Measurements from ENCODE around the gene KHSRP.
A peak's percentile ranks its signal among the peaks of the same experiment; 100 is the strongest.
"Not testable (repeated sequence)": the region's sequence is repeated elsewhere in the genome, so short reads cannot be mapped to it uniquely, and the experiment has no call there.

The KHSRP gene

GRCh38 chr19:6417713-6418561, 6.7 kb downstream of the KHSRP start:
- no peak for DNase-seq

DNA sequence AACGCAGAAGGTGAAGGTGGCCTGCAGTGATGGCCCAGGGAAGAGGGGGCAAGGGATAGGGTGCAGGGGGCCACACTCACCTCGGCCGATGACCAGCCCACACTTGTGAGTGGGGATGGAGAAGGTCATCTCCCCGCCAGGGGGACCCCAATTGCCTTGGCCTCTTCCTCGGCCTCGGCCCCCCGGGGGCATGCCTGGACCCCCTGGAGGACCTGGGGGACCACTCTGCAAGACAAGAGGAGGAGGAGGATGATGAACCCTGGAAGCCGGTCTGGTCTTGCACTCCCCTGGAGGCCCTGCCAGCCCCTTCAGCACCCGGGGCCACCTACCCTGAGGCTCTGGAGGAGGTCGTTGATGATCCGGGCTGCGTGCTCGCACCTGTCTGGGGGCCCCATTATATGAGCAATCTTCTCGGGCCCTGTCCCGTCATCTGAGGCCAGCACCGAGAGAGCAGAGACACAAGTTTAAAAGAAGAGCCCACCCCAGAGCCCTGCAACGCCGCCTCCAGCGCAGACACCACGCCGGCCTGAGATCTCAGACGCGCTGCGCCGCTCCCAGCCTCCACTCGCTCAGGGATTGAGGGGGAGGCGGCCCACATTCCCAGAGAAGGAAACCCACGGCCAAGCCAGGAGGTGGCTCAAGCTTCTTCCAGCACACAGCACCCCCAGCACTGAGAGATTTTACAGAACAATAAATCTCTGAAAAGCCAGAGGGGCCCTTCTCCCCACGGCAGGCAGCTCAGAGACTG, 7.8 kb downstream of the KHSRP start:
- DNase-seq: no peak

DNA sequence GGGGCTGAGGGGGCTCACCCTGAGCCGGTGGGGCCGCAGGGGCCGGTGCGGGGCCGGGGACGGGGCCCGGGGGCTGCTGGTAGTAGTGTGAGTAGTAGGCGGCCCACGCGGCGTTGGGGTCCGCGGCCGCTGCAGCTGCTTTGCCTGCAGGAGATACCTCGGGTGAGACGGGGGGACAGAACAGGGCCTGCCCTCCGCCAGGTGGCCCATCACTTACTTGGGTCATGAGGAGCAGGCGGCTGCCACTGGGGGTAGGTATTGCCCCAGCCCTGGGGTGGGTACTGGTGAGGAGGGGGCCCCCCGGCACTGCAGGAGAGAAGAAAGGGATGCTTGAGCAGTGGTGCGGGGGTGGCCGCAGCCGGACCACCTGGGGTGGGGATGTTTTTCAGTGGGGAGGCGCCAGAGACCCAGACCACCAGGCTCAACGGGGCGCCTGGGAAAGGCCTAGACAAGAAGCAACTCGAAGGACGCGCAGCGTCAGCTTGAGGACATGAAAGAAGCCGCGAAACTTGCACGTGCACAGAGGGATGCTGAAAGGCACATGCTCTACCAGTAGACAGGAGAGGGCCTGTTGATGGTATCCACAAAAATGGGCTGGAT, 8.9 kb downstream of the KHSRP start:
- DNase-seq: no peak

- no peak for DNase-seq
Measured at GRCh38 chr19:6414793-6415590, 9.6 kb downstream of the KHSRP start.

DNA sequence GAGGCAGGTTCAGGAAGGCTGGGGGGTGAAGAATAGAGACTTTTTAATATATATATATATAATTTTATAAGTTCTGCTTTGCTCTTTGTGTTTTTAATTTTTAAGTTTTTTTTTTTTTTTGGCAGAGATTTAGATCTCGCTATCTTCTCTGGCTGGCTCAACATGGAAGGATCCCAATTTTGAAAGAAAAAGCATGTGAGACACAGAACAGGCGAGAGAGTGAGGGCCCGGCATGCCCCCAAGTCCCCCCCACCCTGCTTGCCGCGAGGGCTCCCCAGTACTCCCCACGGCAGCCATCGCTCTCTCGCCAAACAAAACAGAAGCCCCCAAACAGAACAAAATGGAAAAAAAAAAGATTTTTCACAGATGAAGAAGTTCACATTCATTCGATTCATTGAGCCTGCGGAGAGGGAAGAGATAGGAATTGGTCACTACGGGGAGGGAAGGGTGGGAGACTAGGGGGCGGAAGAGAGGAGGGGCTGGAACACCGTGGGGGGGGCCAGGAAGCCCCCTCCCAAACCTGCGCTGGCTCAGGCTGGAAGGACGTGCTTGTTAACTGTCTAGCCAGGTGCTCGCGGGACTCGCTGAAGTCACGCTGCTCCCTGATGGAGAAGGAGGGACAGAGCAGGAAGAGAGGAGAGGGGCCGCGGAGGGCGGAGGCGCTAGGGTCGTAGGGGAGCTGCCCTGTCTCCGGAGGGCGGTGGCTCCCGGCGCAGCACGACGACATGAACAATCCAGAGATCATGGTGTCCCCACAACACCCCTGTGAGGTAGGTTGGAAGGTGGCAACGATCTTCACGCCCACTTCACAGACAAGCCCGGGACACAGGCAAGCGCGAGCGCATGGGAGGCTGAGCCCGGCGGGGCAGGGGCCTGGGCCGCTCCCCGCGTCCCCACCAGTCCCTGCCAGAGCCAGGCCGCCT, 10.6 kb downstream of the KHSRP start:
- DNase-seq: no peak

GRCh38 chr19:6413291-6413690, 11.3 kb downstream of the KHSRP start:
- DNase-seq: no peak

DNA sequence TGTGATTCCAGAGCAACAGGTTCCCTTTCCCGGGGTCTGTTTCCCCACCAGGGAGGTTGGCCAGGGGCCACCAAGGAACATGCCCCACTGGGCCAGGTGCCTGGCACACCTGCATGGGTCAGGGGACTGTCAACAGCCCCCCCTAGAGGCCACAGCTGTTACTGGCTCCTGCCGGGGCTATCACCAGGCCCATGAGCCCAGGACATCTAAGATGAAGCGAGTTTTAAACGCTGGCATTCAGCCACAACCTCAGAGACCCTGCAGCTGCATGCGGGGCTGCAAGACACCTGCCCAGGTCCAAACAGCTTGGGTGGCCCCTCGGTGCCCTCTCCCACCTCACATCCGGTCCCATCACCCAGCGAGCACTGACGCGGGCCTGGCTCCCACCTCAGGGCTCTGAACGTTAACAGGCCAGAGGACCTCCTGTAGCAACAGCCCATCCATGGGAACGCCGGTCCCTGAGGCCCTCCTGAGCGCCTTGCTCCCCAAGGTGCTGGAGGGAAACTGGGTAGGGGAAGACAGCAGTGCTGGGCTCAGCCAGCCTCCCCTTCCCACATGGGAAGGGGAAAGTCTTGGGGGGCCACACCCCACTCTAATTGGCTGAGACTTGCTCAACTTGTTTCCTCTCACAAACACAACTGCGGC, 12.0 kb downstream of the KHSRP start:
- peak; percentile 62 to 63 for DNase-seq

GRCh38 chr19:6412061-6412446, 12.6 kb downstream of the KHSRP start:
- no peak for DNase-seq

DNA sequence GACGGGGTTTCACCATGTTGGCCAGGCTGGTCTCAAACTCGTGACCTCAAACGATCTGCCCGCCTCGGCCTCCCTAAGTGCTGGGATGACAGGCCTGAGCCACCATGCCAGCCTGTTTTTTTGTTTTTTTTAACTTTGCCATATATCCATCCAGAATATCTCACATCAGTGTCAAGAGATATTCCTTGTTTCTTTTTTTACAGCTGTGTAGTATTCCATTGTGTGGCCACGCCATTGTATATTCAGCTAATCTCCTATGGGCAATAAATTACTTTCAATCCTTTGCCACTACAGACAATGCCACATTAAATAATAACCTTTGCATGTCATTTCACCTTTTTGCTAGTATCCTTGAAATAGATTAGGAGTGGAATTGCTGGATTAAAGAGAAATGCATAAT, 15.3 kb downstream of the KHSRP start:
- no peak for DNase-seq

DNA sequence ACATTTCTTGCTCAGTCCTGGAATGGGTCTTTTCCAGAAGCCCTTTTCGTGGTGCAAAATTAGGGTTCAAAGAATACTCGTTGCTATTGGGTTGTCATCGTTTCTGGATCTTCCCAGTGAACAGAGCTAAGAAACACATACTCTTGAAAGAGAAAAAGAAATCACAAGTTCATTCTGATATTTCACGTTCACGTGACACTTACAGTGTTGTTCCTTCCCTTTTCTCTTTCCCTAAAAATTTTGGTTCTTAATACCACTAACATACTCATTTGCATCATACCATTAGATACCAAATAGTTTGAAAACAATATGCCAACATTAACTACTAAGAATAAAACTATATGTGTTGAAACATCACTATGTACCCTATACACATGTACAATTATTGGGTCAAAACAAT, 18.2 kb downstream of the KHSRP start:
- DNase-seq: no peak

DNA sequence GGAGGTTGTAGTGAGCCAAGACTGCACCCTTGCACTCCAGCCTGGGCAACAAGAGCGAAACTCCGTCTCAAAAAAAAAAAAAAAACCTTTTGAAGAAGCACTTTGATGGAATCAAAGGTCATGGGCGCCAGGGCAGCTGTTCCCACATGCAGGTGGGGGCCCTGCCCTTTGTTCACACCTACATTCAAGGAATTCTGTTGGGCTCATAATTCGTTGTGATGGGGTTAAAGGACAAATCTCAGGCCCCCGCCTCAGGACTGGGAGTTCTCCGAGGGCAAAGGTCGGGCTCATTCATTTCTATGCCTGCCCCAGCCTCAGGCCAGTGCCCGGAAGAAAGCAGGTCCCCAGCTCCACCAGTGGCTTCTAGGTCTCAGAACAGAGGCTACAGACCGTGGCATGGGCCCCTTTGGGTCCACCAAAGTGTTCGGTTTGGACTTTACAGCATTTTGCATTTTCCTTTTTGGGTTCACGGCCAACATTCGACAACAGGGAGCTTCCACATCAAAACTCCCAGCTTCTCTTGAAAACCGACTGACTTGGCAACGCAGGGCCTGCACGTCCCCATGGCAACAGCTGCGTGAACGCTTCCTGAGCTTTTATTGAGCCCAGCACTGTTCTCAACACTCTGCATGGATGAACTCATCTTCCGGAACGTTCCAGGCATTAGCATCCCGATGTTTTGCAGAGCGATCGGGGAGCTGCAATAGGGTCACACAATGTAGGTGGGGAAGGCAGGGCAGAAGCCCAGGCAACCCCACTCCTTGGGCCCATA, 21.6 kb downstream of the KHSRP start:
- DNase-seq: no peak

- DNase-seq: no peak
Measured at GRCh38 chr19:6402058-6402457, 22.6 kb downstream of the KHSRP start.

GRCh38 chr19:6400062-6400944, 24.3 kb downstream of the KHSRP start:
- not testable (repeated sequence) for DNase-seq

- no peak for DNase-seq
Measured at GRCh38 chr19:6396305-6396704, 28.3 kb downstream of the KHSRP start.

GRCh38 chr19:6394831-6395230, 29.8 kb downstream of the KHSRP start:
- DNase-seq: no peak

DNA sequence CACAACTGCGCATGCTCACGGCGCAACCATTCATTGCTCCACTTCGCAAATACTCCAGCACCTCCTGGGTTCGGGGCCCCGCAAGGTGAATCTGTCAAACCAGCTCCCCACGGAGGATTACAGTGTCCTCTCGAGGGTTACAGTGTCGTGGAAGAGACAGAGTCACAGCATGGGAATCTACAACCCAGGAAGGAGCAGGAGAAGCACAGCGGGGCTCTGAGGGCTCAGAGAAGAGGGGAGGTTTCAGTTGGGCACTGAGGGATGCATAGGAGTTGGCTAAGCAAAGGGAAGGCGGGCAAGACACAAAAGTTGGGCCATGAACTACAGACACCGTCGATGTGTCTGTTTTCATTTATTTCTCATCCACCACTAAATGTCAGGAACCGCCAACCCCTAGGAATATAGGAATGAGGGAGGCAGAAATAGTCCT, 30.6 kb downstream of the KHSRP start:
- peak; percentile 79 to 82 for DNase-seq

DNA sequence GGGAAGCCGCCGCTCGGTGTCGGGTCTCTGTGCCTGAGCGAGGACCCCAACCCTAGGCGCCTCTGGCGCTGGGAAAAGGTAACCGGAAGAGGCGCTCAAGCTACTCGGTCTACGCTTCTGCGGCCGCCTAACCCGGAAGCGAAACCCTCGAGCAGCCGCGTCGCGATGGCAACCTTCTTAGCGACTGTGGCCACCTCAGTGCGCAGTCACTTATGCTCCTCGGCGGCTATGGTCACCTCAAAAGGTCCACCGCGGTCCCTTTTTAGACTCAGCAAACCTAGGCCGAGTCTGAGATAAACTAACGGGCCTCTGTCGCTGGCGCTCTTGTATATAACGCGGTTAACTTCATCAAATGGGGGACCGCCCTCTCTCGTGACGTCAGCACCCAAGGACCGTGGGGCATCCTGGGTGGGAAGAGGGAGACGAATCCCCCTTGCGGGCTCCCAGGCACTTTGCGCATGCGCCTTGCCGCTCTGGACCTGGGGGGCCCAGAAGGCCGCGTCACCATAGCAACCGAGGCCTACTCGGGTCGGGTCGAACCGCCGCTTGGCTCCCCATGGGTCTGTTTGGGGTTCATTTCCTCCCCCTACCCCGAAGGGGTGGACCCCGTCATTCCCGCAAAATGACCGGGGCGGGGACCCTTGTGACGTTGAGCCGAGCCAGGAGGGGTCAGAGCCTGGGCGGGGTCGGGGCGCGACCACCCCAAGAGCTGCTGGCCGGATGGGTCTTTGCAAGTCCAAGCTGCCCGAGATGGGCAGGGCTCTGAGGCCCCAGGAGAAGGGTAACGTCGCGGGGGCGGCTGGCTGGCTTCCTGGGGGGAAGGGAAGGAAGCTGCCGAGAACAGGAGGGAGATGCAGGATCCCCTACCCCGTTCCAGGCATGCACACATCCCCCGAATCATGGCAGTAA, 31.3 kb downstream of the KHSRP start, which contains the start of gene GTF2F1:
TSS of gene GTF2F1 (minus strand) at position 91 of the 909 bp plus-strand sequence. CDS start 169 bp downstream, outside the sequence.
- DNase-seq: peak; percentile 94

Measured in stimulated activated CD4-positive, alpha-beta T cell treated with anti-CD3 and anti-CD28 coated beads, Interleukin-2, amount 100 ng/mL, for 24 hours (primary cell).